CD4-positive, alpha-beta T cell (primary cell): ENCODE measurements around the gene PLCD1. TPM values are rescaled to one million over a fixed set of nuclear protein-coding genes. Genes with fewer than 3 reads are reported as not detected.
"Not testable (repeated sequence)": the region's sequence is repeated elsewhere in the genome, so short reads cannot be mapped to it uniquely, and the experiment has no call there.

Experiments used
- ATAC-seq: fragments of 200-7000 bp; cut with Tn5 transposase; one replicate; pipeline ENCODE4 v1.10.0; 2022; ENCODE audit warnings: mild to moderate bottlenecking; ENCODE audit not compliant: poor library complexity
- CTCF ChIA-PET: fragments of 350-600 bp; sonication (Branson Sonifier 250); formaldehyde crosslinking; loops from one replicate; lab custom pipeline; 2021; ENCODE audit warnings: antibody characterized with exemption, inconsistent platforms; lab: Charles Lee
- POLR2A ChIA-PET: fragments of 350-600 bp; sonication (Branson Sonifier 250); formaldehyde crosslinking; loops from one replicate; lab custom pipeline; 2021; ENCODE audit warnings: antibody characterized with exemption, inconsistent platforms; lab: Charles Lee
- DNase-seq, 14 experiments: peaks; one replicate each; pipeline ENCODE4 v3.0.0-alpha.2; 2013 to 2020; ENCODE audit warnings: mixed read lengths in 2 of 14
- H3K27ac ChIP-seq, 2 donors: one replicate each; pipeline versions ENCODE4 v1.5.1 to v1.7.0; 2013; ENCODE audit warnings: low read length in 2 of 2, low read depth in 1 of 2, mild to moderate bottlenecking in 1 of 2
- H3K27me3 ChIP-seq, 2 experiments: 1 replicate in 1 of 2; 2 replicates in 1 of 2; pipeline versions ENCODE4 v1.6.1 to v1.7.0; 2013; ENCODE audit warnings: low read length in 2 of 2, control low read depth in 1 of 2, mild to moderate bottlenecking in 1 of 2, moderate library complexity in 1 of 2; ENCODE audit not compliant: insufficient read depth in 2 of 2, control insufficient read depth in 1 of 2
- H3K36me3 ChIP-seq: one replicate; pipeline ENCODE4 v1.6.1; 2013; ENCODE audit warnings: low read length, control low read depth; ENCODE audit not compliant: insufficient read depth
- H3K4me1 ChIP-seq: one replicate; pipeline ENCODE4 v1.6.1; 2013; ENCODE audit warnings: low read length, control low read depth; ENCODE audit not compliant: insufficient read depth
- H3K4me3 ChIP-seq: one replicate; pipeline ENCODE4 v1.5.1; 2013; ENCODE audit warnings: mild to moderate bottlenecking, low read length, moderate library complexity
- H3K9me3 ChIP-seq, 2 experiments: 1 replicate in 1 of 2; 2 replicates in 1 of 2; pipeline versions ENCODE4 v1.6.1 to v1.7.0; 2013; ENCODE audit warnings: low read length in 2 of 2, mild to moderate bottlenecking in 2 of 2, control low read depth in 1 of 2, moderate library complexity in 1 of 2; ENCODE audit not compliant: control insufficient read depth in 1 of 2, insufficient read depth in 1 of 2
- H3K27ac Mint-ChIP-seq: one replicate; pipeline ENCODE4 v1.8.0; 2020; ENCODE audit warnings: mixed read lengths
- H3K27me3 Mint-ChIP-seq: one replicate; pipeline ENCODE4 v1.8.0; 2021; ENCODE audit warnings: mixed read lengths
- H3K36me3 Mint-ChIP-seq: one replicate; pipeline ENCODE4 v1.8.0; 2021; ENCODE audit warnings: low read depth, mixed read lengths
- H3K4me1 Mint-ChIP-seq: one replicate; pipeline ENCODE4 v1.8.0; 2021; ENCODE audit warnings: low read depth, mixed read lengths
- H3K4me3 Mint-ChIP-seq: one replicate; pipeline ENCODE4 v1.8.0; 2020; ENCODE audit warnings: mild to moderate bottlenecking, mixed read lengths
- H3K9me3 Mint-ChIP-seq: one replicate; pipeline ENCODE4 v1.8.0; 2020; ENCODE audit warnings: mixed read lengths
- CTCF ChIP-seq: fragments of 200-600 bp; IDR thresholded peaks from one replicate; pipeline ENCODE4 v1.8.0; 2022; ENCODE audit warnings: antibody characterized with exemption, mild to moderate bottlenecking
- intact Hi-C, 2 experiments: fragments of 100-400 bp; cut with DNase I in 1 of 2; cut with micrococcal nuclease in 1 of 2; formaldehyde crosslinking; loops; one replicate each; pipeline versions ENCODE4 v1.15.1 to v1.9.0; 2023 to 2025; cut with DNase I, micrococcal nuclease
- polyA plus RNA-seq, 2 donors: library from polyadenylated mRNA; unstranded; fragments of 120-200 nt; gene quantifications; one replicate each; pipeline ENCODE4 v1.2.1, GENCODE V29; 2013
- total RNA-seq, 174 experiments: library from RNA in 2 of 174; stranded (reverse) in 2 of 174; gene quantifications; one replicate each; pipeline ENCODE4 v1.2.3 and lab custom pipeline; 2021 to 2026

The PLCD1 gene
- total RNA-seq (10 to 100 TPM; 67.0 to 69.8 TPM), total RNA-seq (lab: John Stamatoyannopoulos, UW) (0.75 to 113 (median 49.9) reads per million in 172 experiments)
- 28.0 TPM for polyA plus RNA-seq (2013, experiment 1 of 2)
- 43.9 TPM for polyA plus RNA-seq (2013, experiment 2 of 2)

- no peaks in the 10 kb centered on the region for H3K36me3 ChIP-seq
- Mint-ChIP-seq H3K4me1 (peaks cover 33% of the 10 kb centered on the region), H3K36me3 (peaks cover 3% of the 10 kb centered on the region), H3K9me3 (no peaks in the 10 kb centered on the region), H3K27ac (no peak within 1 kb of the TSS), H3K27me3 (peaks cover 13% of the 10 kb centered on the region), H3K4me3 (peak within 1 kb of the TSS; percentile 79)
- DNase-seq (peak in 8 of 14 experiments; percentile 17 to 75 (median 45)), ATAC-seq (no peak)
- H3K4me1 ChIP-seq = peaks cover 67% of the 10 kb centered on the region
- peak within 1 kb of the TSS; percentile 57 for H3K4me3 ChIP-seq
- POLR2A ChIA-PET = interaction anchor here (1.0 to 1.3 kb wide), 2 partner anchors 10 to 107 kb away, joined by 3 to 13 read pairs; partner anchors contain the start of genes ACAA1 and DLEC1
- no peak within 1 kb of the TSS for H3K27ac ChIP-seq
- CTCF ChIA-PET = interaction anchor here (0.6 kb wide), 1 partner anchor 138 kb away, joined by 3 read pairs; no protein-coding TSS in a partner anchor
- no peak for TF ChIP-seq CTCF
- intact Hi-C loops = no loop called here
- H3K9me3 ChIP-seq = no peaks in the 10 kb centered on the region
- peaks cover 4 to 12% of the 10 kb centered on the region in 2 experiments for H3K27me3 ChIP-seq
Measured at GRCh38 chr3:38029400-38030125, at the start of gene PLCD1. TSS of gene PLCD1 (minus strand) at chr3:38029642. CDS start at chr3:38029539, 103 bp downstream.

GRCh38 chr3:38077073-38077472 lies 47.6 kb upstream of the PLCD1 start:
- H3K27ac Mint-ChIP-seq, H3K4me3 Mint-ChIP-seq, H3K4me1 Mint-ChIP-seq, H3K36me3 ChIP-seq, H3K4me3 ChIP-seq, intact Hi-C loops, H3K27ac ChIP-seq, H3K27me3 Mint-ChIP-seq, ATAC-seq, H3K9me3 ChIP-seq, H3K9me3 Mint-ChIP-seq, POLR2A ChIA-PET, H3K27me3 ChIP-seq, H3K4me1 ChIP-seq, CTCF ChIA-PET, DNase-seq, H3K36me3 Mint-ChIP-seq: not testable (repeated sequence)

- POLR2A ChIA-PET = no interaction called here
- H3K36me3 Mint-ChIP-seq = no peaks in the 10 kb centered on the region
Measured at GRCh38 chr3:38070013-38070412, 40.6 kb upstream of the PLCD1 start.

More at GRCh38 chr3:38070013-38070412, 40.6 kb upstream of the PLCD1 start:
- H3K27ac Mint-ChIP-seq = no peak overlapping the region
- H3K36me3 ChIP-seq = no peaks in the 10 kb centered on the region
- TF ChIP-seq CTCF = no peak
- H3K4me3 ChIP-seq = no peak overlapping the region
- H3K27ac ChIP-seq = no peak overlapping the region
- H3K27me3 ChIP-seq = no peaks in the 10 kb centered on the region
- H3K4me1 ChIP-seq = no peaks in the 10 kb centered on the region
- CTCF ChIA-PET = no interaction called here
- no peaks in the 10 kb centered on the region for H3K4me1 Mint-ChIP-seq
- H3K27me3 Mint-ChIP-seq = no peaks in the 10 kb centered on the region
- intact Hi-C loops = no loop called here
- no peak overlapping the region for H3K4me3 Mint-ChIP-seq
- peaks cover 0 to 3% of the 10 kb centered on the region in 2 experiments for H3K9me3 ChIP-seq
- no peak for ATAC-seq
- DNase-seq = no peak
- peaks cover 3% of the 10 kb centered on the region for H3K9me3 Mint-ChIP-seq
